Endothelial cell of umbilical vein (primary cell): ENCODE measurements around the gene P2RY8. TPM values are rescaled to one million over a fixed set of nuclear protein-coding genes. Genes with fewer than 3 reads are reported as not detected.

Experiments
- BruUV-seq: library from RNA; stranded (reverse); fragments of 400-500 nt; replicated peaks from 2 replicates; lab custom pipeline; 2021; lab: Mats Ljungman, UMichigan
- CTCF ChIA-PET: fragments of 300-600, 350-600 bp; sonication (Branson Sonifier 250); formaldehyde crosslinking; loops from one replicate; lab custom pipeline; 2021; ENCODE audit warnings: antibody characterized with exemption, inconsistent platforms; lab: Charles Lee
- POLR2A ChIA-PET: fragments of 300-600, 350-600 bp; sonication (Branson Sonifier 250); formaldehyde crosslinking; loops from one replicate; lab custom pipeline; 2021; ENCODE audit warnings: antibody characterized with exemption, inconsistent platforms; lab: Charles Lee
- DNase-seq: peaks from one replicate; pipeline ENCODE4 v3.0.0-alpha.2; 2011; ENCODE audit warnings: low read depth, low spot score
- FAIRE-seq: peaks from 2 replicates; lab custom pipeline; 2011; peaks lifted over from hg19 to GRCh38; lab: Jason Lieb, UNC
- H2AFZ ChIP-seq: 2 replicates; pipeline ENCODE4 v1.6.0; 2012; ENCODE audit warnings: low read depth, low read length, control low read depth, inconsistent platforms
- H3K27ac ChIP-seq: 2 replicates; pipeline ENCODE4 v1.5.1; 2011; ENCODE audit warnings: low read depth, mild to moderate bottlenecking, control low read depth, low read length, moderate library complexity; ENCODE audit not compliant: insufficient read depth
- H3K27me3 ChIP-seq, 2 experiments: 2 replicates each; pipeline versions ENCODE4 v1.6.0 to v1.6.1; 2011; ENCODE audit warnings: low read length in 2 of 2, mixed read lengths in 1 of 2; ENCODE audit not compliant: control insufficient read depth in 2 of 2, insufficient read depth in 2 of 2
- H3K36me3 ChIP-seq, 2 experiments: 2 replicates in 1 of 2; 3 replicates in 1 of 2; pipeline ENCODE4 v1.5.1; 2011; ENCODE audit warnings: low read length in 2 of 2, mild to moderate bottlenecking in 1 of 2, moderate library complexity in 1 of 2; ENCODE audit not compliant: control insufficient read depth in 2 of 2, insufficient read depth in 2 of 2; ENCODE audit errors: extremely low read depth in 1 of 2
- H3K4me1 ChIP-seq: 3 replicates; pipeline ENCODE4 v1.5.1; 2011; ENCODE audit warnings: mild to moderate bottlenecking, low read length; ENCODE audit not compliant: control insufficient read depth, insufficient read depth; ENCODE audit errors: extremely low read depth
- H3K4me2 ChIP-seq: 2 replicates; pipeline ENCODE4 v1.6.1; 2011; ENCODE audit warnings: low read length, control low read depth, mixed read lengths; ENCODE audit not compliant: insufficient read depth
- H3K4me3 ChIP-seq, 3 experiments: fragments of 200-600 bp in 1 of 3; sonication (generic), shearing (Covaris generic) in 1 of 3; replicated peaks in 1 of 3; 2 replicates each; pipeline ENCODE4 v1.5.1; 2011 to 2016; ENCODE audit warnings: control low read depth in 3 of 3, low read length in 3 of 3, mild to moderate bottlenecking in 2 of 3, inconsistent platforms in 1 of 3, low read depth in 1 of 3, moderate library complexity in 1 of 3; ENCODE audit not compliant: insufficient read depth in 1 of 3
- H3K79me2 ChIP-seq: 2 replicates; pipeline ENCODE4 v1.6.0; 2012; ENCODE audit warnings: low read length, inconsistent platforms; ENCODE audit not compliant: control insufficient read depth, insufficient read depth
- H3K9ac ChIP-seq: replicated peaks from 2 replicates; pipeline ENCODE3; 2011; ENCODE audit warnings: low read length, control low read depth; ENCODE audit not compliant: insufficient read depth; ENCODE audit errors: extremely low read depth
- H3K9me1 ChIP-seq: replicated peaks from 3 replicates; pipeline ENCODE4 v1.6.0; 2011; ENCODE audit warnings: mild to moderate bottlenecking, low read length; ENCODE audit not compliant: control insufficient read depth, insufficient read depth; ENCODE audit errors: extremely low read depth
- H3K9me3 ChIP-seq: replicated peaks from 2 replicates; pipeline ENCODE4 v1.5.1; 2012; ENCODE audit warnings: low read length, inconsistent platforms; ENCODE audit not compliant: control insufficient read depth, insufficient read depth
- H4K20me1 ChIP-seq: replicated peaks from 2 replicates; pipeline ENCODE3; 2011; ENCODE audit warnings: mild to moderate bottlenecking, low read length; ENCODE audit not compliant: control insufficient read depth, insufficient read depth; ENCODE audit errors: extremely low read depth
- CTCF ChIP-seq, 2 donors: IDR thresholded peaks; 1 replicate in 1 of 2; 2 replicates in 1 of 2; pipeline ENCODE4 v1.5.1; 2011; ENCODE audit warnings: low read length in 2 of 2, mild to moderate bottlenecking in 2 of 2, moderate library complexity in 2 of 2, control low read depth in 1 of 2, inconsistent platforms in 1 of 2, low read depth in 1 of 2; ENCODE audit not compliant: insufficient read depth in 1 of 2; ENCODE audit errors: extremely low read depth in 1 of 2
- EZH2 ChIP-seq: IDR thresholded peaks from 2 replicates; pipeline ENCODE4 v1.6.1; 2012; ENCODE audit warnings: borderline replicate concordance, low read depth, mild to moderate bottlenecking, moderate library complexity, low read length, inconsistent platforms; ENCODE audit not compliant: severe bottlenecking
- FOS ChIP-seq: IDR thresholded peaks from 2 replicates; pipeline ENCODE4 v1.6.1; 2011; ENCODE audit warnings: mild to moderate bottlenecking, low read length, moderate library complexity, borderline replicate concordance; ENCODE audit not compliant: insufficient read depth
- GATA2 ChIP-seq: IDR thresholded peaks from 2 replicates; pipeline ENCODE4 v1.7.0; 2011; ENCODE audit warnings: low read depth, mild to moderate bottlenecking, moderate library complexity, mixed read lengths, low read length; ENCODE audit not compliant: insufficient read length, insufficient read depth
- JUN ChIP-seq: IDR thresholded peaks from 2 replicates; pipeline ENCODE4 v1.6.1; 2011; ENCODE audit warnings: borderline replicate concordance, low read depth; ENCODE audit not compliant: insufficient read length, insufficient read depth
- MAX ChIP-seq: IDR thresholded peaks from 2 replicates; pipeline ENCODE4 v1.6.1; 2011; ENCODE audit not compliant: insufficient read depth, insufficient read length
- MYC ChIP-seq: IDR thresholded peaks from one replicate; pipeline ENCODE4 v1.6.1; 2011; ENCODE audit warnings: mild to moderate bottlenecking, low read depth, low read length
- POLR2A ChIP-seq: IDR thresholded peaks from 2 replicates; pipeline ENCODE4 v1.6.1; 2012; ENCODE audit warnings: low read depth, mild to moderate bottlenecking, control low read depth, low read length
- POLR2AphosphoS5 ChIP-seq: IDR thresholded peaks from 2 replicates; pipeline ENCODE4 v1.6.1; 2012; ENCODE audit warnings: low read depth, mild to moderate bottlenecking, control low read depth, low read length, moderate library complexity; ENCODE audit not compliant: insufficient read depth
- dilution Hi-C: fragments of 300-500 bp; cut with MboI; formaldehyde crosslinking; loops from one replicate; pipeline ENCODE4 v1.15.0; 2019; ENCODE audit warnings: low sequenced_read_pairs; ENCODE audit not compliant: extremely low pct_ligation_motif_present
- intact Hi-C: fragments of 100-400 bp; cut with micrococcal nuclease; formaldehyde crosslinking; loops from one replicate; pipeline ENCODE4 v1.10.0; 2022
- polyA plus RNA-seq, 4 experiments: library from polyadenylated mRNA; depleted of rRNA in 3 of 4; stranded (reverse) in 3 of 4; unstranded in 1 of 4; fragments of >200 nt; gene quantifications; 2 replicates each; pipeline versions ENCODE4 v1.2.1 to v1.2.3, GENCODE V29; 2011 to 2012; ENCODE audit warnings: missing spikeins in 1 of 4
- total RNA-seq: library from RNA; stranded (reverse); gene quantifications from 2 replicates; pipeline ENCODE4 v1.2.3, GENCODE V29; 2021

The P2RY8 gene
- total and polyA plus RNA-seq, 2 donors (not counting 3 experiments of a cell fraction or from before 2014, with no cell fraction given), result not detected

- H3K27me3 ChIP-seq, result no peaks in the 10 kb centered on the region
- no peaks in the 10 kb centered on the region for H3K9me1 ChIP-seq
- H3K4me2 ChIP-seq, result no peak overlapping the region
- no peak for TF ChIP-seq GATA2
- no peak for TF ChIP-seq CTCF (IDR thresholded peaks at IDR 0.05; ENCODE audit: extremely low read depth in 1 of 2, insufficient read depth in 1 of 2, low read depth in 1 of 2, low read length in 2 of 2)
- TF ChIP-seq MYC, result no peak
- TF ChIP-seq POLR2AphosphoS5, result no peak
- TF ChIP-seq EZH2, result no peak
- no peak for TF ChIP-seq JUN
- TF ChIP-seq FOS, result no peak
- TF ChIP-seq MAX, result no peak
- no peak for TF ChIP-seq POLR2A
- H2AFZ ChIP-seq, result no peak overlapping the region
- no peaks in the 10 kb centered on the region for H3K9me3 ChIP-seq
- no peak overlapping the region for H3K27ac ChIP-seq
- intact Hi-C loops (no loop called here), dilution Hi-C loops (no loop called here)
- no peaks in the 10 kb centered on the region for H3K36me3 ChIP-seq
- BruUV-seq, result no TSS peak
- ChIA-PET CTCF (no interaction called here), POLR2A (no interaction called here)
- DNase-seq (no peak), FAIRE-seq (no peak)
- no peaks in the 10 kb centered on the region for H4K20me1 ChIP-seq
- no peak overlapping the region for H3K9ac ChIP-seq
- H3K79me2 ChIP-seq, result no peaks in the 10 kb centered on the region
- H3K4me1 ChIP-seq, result no peaks in the 10 kb centered on the region
- H3K4me3 ChIP-seq, result no peak overlapping the region
Measured at GRCh38 chrX:1551959-1552546, 15.1 kb upstream of the P2RY8 start.
